Measurements from ENCODE around the gene PPFIBP1. TPM values are rescaled to one million over a fixed set of nuclear protein-coding genes. Genes with fewer than 3 reads are reported as not detected.

The PPFIBP1 gene
- total and polyA plus RNA-seq, 2 of the 13 experiments (the other 11 are each of a cell fraction or from before 2014, with no cell fraction given): 16.2 to 21.8 TPM

DNA sequence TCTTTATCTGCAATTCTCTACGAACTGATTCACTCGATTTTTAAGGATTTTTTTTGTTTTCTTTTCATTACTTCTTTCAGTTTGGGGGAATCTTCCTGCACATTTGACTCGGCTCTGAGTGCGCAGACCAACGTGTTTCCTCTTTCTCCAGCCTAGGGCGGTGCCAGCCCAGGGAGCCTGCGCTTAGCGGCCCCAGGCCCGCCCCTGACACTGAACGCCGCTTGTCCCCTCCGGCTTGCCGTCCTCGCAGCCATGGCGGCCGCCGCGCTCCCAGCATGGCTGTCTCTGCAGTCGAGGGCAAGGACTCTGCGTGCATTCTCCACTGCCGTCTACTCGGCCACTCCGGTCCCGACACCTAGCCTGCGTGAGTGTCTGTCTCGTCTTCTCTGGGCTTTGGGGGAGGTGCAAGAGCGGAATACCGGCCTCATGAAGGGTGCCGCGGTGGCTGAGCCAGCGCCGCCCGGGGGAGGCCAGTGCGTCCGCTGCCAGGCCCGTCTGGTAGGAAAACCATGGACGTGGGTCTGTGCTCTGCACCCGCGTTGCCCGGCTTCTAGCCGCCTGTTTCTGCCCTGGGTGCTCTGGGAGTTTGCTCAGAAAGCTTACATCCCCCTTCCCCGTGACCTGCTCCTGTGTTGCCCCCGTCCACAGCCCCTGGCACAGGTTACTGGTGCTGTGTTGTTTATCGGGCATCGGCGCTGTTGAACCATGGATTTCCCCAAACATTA, 186.7 kb downstream of the PPFIBP1 start, which contains the start of gene MRPS35 (continued):
- TF ChIP-seq, protein P1, sequence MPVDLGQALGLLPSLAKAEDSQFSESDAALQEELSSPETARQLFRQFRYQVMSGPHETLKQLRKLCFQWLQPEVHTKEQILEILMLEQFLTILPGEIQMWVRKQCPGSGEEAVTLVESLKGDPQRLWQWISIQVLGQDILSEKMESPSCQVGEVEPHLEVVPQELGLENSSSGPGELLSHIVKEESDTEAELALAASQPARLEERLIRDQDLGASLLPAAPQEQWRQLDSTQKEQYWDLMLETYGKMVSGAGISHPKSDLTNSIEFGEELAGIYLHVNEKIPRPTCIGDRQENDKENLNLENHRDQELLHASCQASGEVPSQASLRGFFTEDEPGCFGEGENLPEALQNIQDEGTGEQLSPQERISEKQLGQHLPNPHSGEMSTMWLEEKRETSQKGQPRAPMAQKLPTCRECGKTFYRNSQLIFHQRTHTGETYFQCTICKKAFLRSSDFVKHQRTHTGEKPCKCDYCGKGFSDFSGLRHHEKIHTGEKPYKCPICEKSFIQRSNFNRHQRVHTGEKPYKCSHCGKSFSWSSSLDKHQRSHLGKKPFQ (CRISPR knock-in tag; IDR thresholded peaks at IDR 0.05; ENCODE audit: insufficient replicate concordance): peak; percentile 65
- TF ChIP-seq SATB2 (CRISPR knock-in tag; IDR thresholded peaks at IDR 0.05) (0 out of 2 replicates have a peak, but pooled peaks have one; percentile 86), PLRG1 (conservative IDR thresholded peaks at IDR 0.05) (no peak), JDP2 (CRISPR knock-in tag; IDR thresholded peaks at IDR 0.05; ENCODE audit: borderline replicate concordance) (peak; percentile 54; the same call in 1 of the 2 replicates), KLF16 (CRISPR knock-in tag; IDR thresholded peaks at IDR 0.05) (peak; percentile 69 to 79; a peak in 2 of 4 replicates), ZMYM4 (CRISPR knock-in tag; IDR thresholded peaks at IDR 0.05) (peak; percentile 94), ZNF17 (CRISPR knock-in tag; IDR thresholded peaks at IDR 0.05) (no peak), HOXA9 (CRISPR knock-in tag; IDR thresholded peaks at IDR 0.05; ENCODE audit: borderline replicate concordance) (no peak; the same call in 1 of the 2 replicates), ZNF543 (CRISPR knock-in tag; IDR thresholded peaks at IDR 0.05) (peak; percentile 47; the same call in 1 of the 2 replicates), NONO (IDR thresholded peaks at IDR 0.05) (no peak), NONO (CRISPR knock-in tag; conservative IDR thresholded peaks at IDR 0.05) (peak; percentile 96), ARNT (IDR thresholded peaks at IDR 0.05) (no peak), ZIK1 (CRISPR knock-in tag; IDR thresholded peaks at IDR 0.05; ENCODE audit: borderline replicate concordance, low read depth) (peak; percentile 57; the same call in 1 of the 2 replicates), IKZF1 (IDR thresholded peaks at IDR 0.05) (no peak), ERF (CRISPR knock-in tag; IDR thresholded peaks at IDR 0.05) (peak; percentile 94), ARNT2 (CRISPR knock-in tag; IDR thresholded peaks at IDR 0.05; ENCODE audit: low read depth) (peak; percentile 86), ZNF383 (CRISPR knock-in tag; IDR thresholded peaks at IDR 0.05; ENCODE audit: borderline replicate concordance) (no peak; the same call in 1 of the 2 replicates), FOXK2 (IDR thresholded peaks at IDR 0.05) (no peak), CREM (IDR thresholded peaks at IDR 0.05) (no peak), CREM (CRISPR knock-in tag; IDR thresholded peaks at IDR 0.05) (no peak), DR1 (CRISPR knock-in tag; IDR thresholded peaks at IDR 0.05) (peak; percentile 91), GLI4 (CRISPR knock-in tag; IDR thresholded peaks at IDR 0.05; ENCODE audit: borderline replicate concordance) (no peak), MATR3 (CRISPR knock-in tag; IDR thresholded peaks at IDR 0.05) (no peak), ZNF44 (CRISPR knock-in tag; IDR thresholded peaks at IDR 0.05) (no peak), ZC3H4 (CRISPR knock-in tag; IDR thresholded peaks at IDR 0.05; ENCODE audit: borderline replicate concordance) (peak; percentile 83; the same call in 1 of the 2 replicates)
- TF ChIP-seq, protein P2, sequence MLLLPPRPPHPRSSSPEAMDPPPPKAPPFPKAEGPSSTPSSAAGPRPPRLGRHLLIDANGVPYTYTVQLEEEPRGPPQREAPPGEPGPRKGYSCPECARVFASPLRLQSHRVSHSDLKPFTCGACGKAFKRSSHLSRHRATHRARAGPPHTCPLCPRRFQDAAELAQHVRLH (CRISPR knock-in tag; IDR thresholded peaks at IDR 0.05; ENCODE audit: borderline replicate concordance, low read depth): peak; percentile 77; the same call in 1 of the 2 replicates
- TF ChIP-seq, protein P3, sequence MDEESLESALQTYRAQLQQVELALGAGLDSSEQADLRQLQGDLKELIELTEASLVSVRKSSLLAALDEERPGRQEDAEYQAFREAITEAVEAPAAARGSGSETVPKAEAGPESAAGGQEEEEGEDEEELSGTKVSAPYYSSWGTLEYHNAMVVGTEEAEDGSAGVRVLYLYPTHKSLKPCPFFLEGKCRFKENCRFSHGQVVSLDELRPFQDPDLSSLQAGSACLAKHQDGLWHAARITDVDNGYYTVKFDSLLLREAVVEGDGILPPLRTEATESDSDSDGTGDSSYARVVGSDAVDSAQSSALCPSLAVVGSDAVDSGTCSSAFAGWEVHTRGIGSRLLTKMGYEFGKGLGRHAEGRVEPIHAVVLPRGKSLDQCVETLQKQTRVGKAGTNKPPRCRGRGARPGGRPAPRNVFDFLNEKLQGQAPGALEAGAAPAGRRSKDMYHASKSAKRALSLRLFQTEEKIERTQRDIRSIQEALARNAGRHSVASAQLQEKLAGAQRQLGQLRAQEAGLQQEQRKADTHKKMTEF (CRISPR knock-in tag; IDR thresholded peaks at IDR 0.05): peak; percentile 85
- TF ChIP-seq, protein P4, sequence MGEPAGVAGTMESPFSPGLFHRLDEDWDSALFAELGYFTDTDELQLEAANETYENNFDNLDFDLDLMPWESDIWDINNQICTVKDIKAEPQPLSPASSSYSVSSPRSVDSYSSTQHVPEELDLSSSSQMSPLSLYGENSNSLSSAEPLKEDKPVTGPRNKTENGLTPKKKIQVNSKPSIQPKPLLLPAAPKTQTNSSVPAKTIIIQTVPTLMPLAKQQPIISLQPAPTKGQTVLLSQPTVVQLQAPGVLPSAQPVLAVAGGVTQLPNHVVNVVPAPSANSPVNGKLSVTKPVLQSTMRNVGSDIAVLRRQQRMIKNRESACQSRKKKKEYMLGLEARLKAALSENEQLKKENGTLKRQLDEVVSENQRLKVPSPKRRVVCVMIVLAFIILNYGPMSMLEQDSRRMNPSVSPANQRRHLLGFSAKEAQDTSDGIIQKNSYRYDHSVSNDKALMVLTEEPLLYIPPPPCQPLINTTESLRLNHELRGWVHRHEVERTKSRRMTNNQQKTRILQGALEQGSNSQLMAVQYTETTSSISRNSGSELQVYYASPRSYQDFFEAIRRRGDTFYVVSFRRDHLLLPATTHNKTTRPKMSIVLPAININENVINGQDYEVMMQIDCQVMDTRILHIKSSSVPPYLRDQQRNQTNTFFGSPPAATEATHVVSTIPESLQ (CRISPR knock-in tag; conservative IDR thresholded peaks at IDR 0.05): no peak
